Subcutaneous adipose tissue (tissue), 4 donors: ENCODE results near the gene OXT. TPM values are rescaled to one million over a fixed set of nuclear protein-coding genes. Genes with fewer than 3 reads are reported as not detected.

Experiments
- CTCF ChIP-seq: fragments of 450-650 bp; IDR thresholded peaks from one replicate; pipeline ENCODE4 v1.5.1; 2016; ENCODE audit warnings: low read depth, mild to moderate bottlenecking, control low read depth, antibody characterized with exemption, moderate library complexity
- total RNA-seq, 4 donors: library from RNA; depleted of rRNA; stranded (reverse); fragments of >200 nt; gene quantifications; one replicate each; pipeline ENCODE4 v1.1.0, GENCODE V29; 2016

The OXT gene
- total RNA-seq, 4 donors from 2014 or later = 2.0 to 3.5 (median 2.3) TPM; not detected in 1

GRCh38 chr20:3039426-3039825, 32.0 kb upstream of the OXT start:
- no peak for TF ChIP-seq CTCF

GRCh38 chr20:3040086-3040485, 31.3 kb upstream of the OXT start:
- TF ChIP-seq CTCF = no peak

- no peak for TF ChIP-seq CTCF
Measured at GRCh38 chr20:3041854-3042409, 29.5 kb upstream of the OXT start.

GRCh38 chr20:3042625-3043024, 28.8 kb upstream of the OXT start:
- no peak for TF ChIP-seq CTCF

- no peak for TF ChIP-seq CTCF
Measured at GRCh38 chr20:3043322-3043721, 28.1 kb upstream of the OXT start, which contains the start of gene GNRH2. GNRH2 (plus strand) TSS chr20:3043622; CDS start chr20:3044415, 793 bp downstream.

- no peak for TF ChIP-seq CTCF
Measured at GRCh38 chr20:3044336-3044965, 27.0 kb upstream of the OXT start.

- TF ChIP-seq CTCF = no peak
Measured at GRCh38 chr20:3045042-3045815, 26.2 kb upstream of the OXT start.
